Stomach (tissue), 9 donors: ENCODE results near the gene WDR54. TPM values are rescaled to one million over a fixed set of nuclear protein-coding genes. Genes with fewer than 3 reads are reported as not detected.
A peak's percentile ranks its signal among the peaks of the same experiment; 100 is the strongest.
"Not testable (repeated sequence)": the region's sequence is repeated elsewhere in the genome, so short reads cannot be mapped to it uniquely, and the experiment has no call there.

Source experiments
- DNase-seq, 2 donors: peaks; one replicate each; pipeline versions ENCODE4 v3.0.0 to v3.0.0-alpha.2; 2013 to 2019
- H3K27ac ChIP-seq, 5 donors: fragments of 200-600 bp in 4 of 5; sonication (generic) in 4 of 5; one replicate each; pipeline ENCODE4 v1.5.1; 2013 to 2019; ENCODE audit warnings: mild to moderate bottlenecking in 1 of 5, moderate library complexity in 1 of 5
- H3K27me3 ChIP-seq, 3 donors: fragments of 200-600 bp; sonication (generic); one replicate each; pipeline ENCODE4 v1.5.1; 2017 to 2019; ENCODE audit warnings: mixed run types in 1 of 3
- H3K36me3 ChIP-seq, 4 donors: fragments of 200-600 bp; sonication (generic); 1 replicate in 3 of 4; 2 replicates in 1 of 4; pipeline ENCODE4 v1.5.1; 2016 to 2019
- H3K4me1 ChIP-seq, 4 donors: fragments of 200-600 bp; sonication (generic); one replicate each; pipeline ENCODE4 v1.5.1; 2016 to 2019
- H3K4me3 ChIP-seq, 4 donors: fragments of 200-600 bp; sonication (generic) in 3 of 4; one replicate each; pipeline ENCODE4 v1.5.1; 2016 to 2019; ENCODE audit warnings: mild to moderate bottlenecking in 1 of 4
- H3K9me3 ChIP-seq, 4 donors: fragments of 200-600 bp; sonication (generic); one replicate each; pipeline ENCODE4 v1.5.1; 2016 to 2019
- CTCF ChIP-seq, 7 experiments: fragments of 450-650 bp in 4 of 7; fragments of 200-600 bp in 3 of 7; sonication (generic) in 3 of 7; IDR thresholded peaks; one replicate each; pipeline ENCODE4 v1.5.1; 2016 to 2019; ENCODE audit warnings: antibody characterized with exemption in 7 of 7, control low read depth in 2 of 7, mild to moderate bottlenecking in 1 of 7
- EP300 ChIP-seq: sonication (generic); formaldehyde crosslinking; IDR thresholded peaks from one replicate; pipeline ENCODE4 v1.6.1; 2017; ENCODE audit warnings: antibody characterized with exemption
- POLR2A ChIP-seq, 4 donors: fragments of 450-650 bp; IDR thresholded peaks; one replicate each; pipeline ENCODE4 v1.6.1; 2016; ENCODE audit warnings: antibody characterized with exemption in 4 of 4, control low read depth in 2 of 4, mild to moderate bottlenecking in 1 of 4, moderate library complexity in 1 of 4
- POLR2AphosphoS5 ChIP-seq, 3 donors: sonication (generic); formaldehyde crosslinking; IDR thresholded peaks; one replicate each; pipeline ENCODE4 v1.6.1; 2016; ENCODE audit warnings: antibody characterized with exemption in 3 of 3
- WGBS, 5 donors: extraction: QIAGEN DNeasy Blood & Tissue Kit in 3 of 5; methylation state at CpG; one replicate each; pipeline versions ENCODE4 v1.1.5 to v1.1.7; 2013 to 2018; 5-methylcytosine and 5-hydroxymethylcytosine counted together
- intact Hi-C: fragments of 100-400 bp; cut with DNase I; formaldehyde crosslinking; loops from one replicate; pipeline ENCODE4 v1.15.1; 2023; ENCODE audit warnings: low total_unique reads
- polyA plus RNA-seq, 3 donors: library from polyadenylated mRNA; stranded (reverse); fragments of 200-250 nt; gene quantifications; one replicate each; pipeline ENCODE4 v1.2.3, GENCODE V29; 2013
- total RNA-seq, 5 donors: library from RNA; depleted of rRNA; stranded (reverse); fragments of >200 nt; gene quantifications; one replicate each; pipeline versions ENCODE4 v1.1.0 to v1.2.3, GENCODE V29; 2014 to 2016
- donor health status: healthy with polysubstance abuse.
- donor health status: Bipolar disorder and iron deficiency.
- donor health status: healthy.

WDR54 gene
- total and polyA plus RNA-seq, 8 donors, result 3.5 to 12.8 (median 9.8) TPM; not detected in 1

- DNase-seq, result no peak
- intact Hi-C loops, result no loop called here
- H3K27me3 ChIP-seq, result peaks cover 0 to 18% (median 8%) of the 10 kb centered on the region in 3 donors
- H3K9me3 ChIP-seq, result no peaks in the 10 kb centered on the region
- no peaks in the 10 kb centered on the region for H3K36me3 ChIP-seq
- no peak overlapping the region for H3K27ac ChIP-seq
- TF ChIP-seq EP300 (no peak), POLR2AphosphoS5 (IDR thresholded peaks at IDR 0.05) (no peak), CTCF (IDR thresholded peaks at IDR 0.05) (no peak), POLR2A (IDR thresholded peaks at IDR 0.05) (no peak)
- H3K4me1 ChIP-seq, result peaks cover 19 to 38% (median 38%) of the 10 kb centered on the region in 4 donors
- H3K4me3 ChIP-seq, result no peak overlapping the region
- WGBS, 5 donors, result 88 to 93% (median 92%) methylated on average over 1 of the region's 1 CpG
These were observed 2.2 kb upstream of the WDR54 start for GRCh38 chr2:74419345-74419744.

- Histone ChIP-seq H3K27me3 (peaks cover 0 to 12% (median 3%) of the 10 kb centered on the region in 3 donors), H3K4me1 (peaks cover 12 to 32% (median 31%) of the 10 kb centered on the region in 4 donors), H3K4me3 (no peak overlapping the region), H3K9me3 (no peaks in the 10 kb centered on the region), H3K36me3 (peaks cover 0 to 6% (median 4%) of the 10 kb centered on the region in 4 donors), H3K27ac (no peak overlapping the region)
- DNase-seq, result peak in 1 of 2 donors; percentile 0
- TF ChIP-seq POLR2A (IDR thresholded peaks at IDR 0.05), result no peak
- no peak for TF ChIP-seq EP300
- no peak for TF ChIP-seq CTCF (IDR thresholded peaks at IDR 0.05)
- TF ChIP-seq POLR2AphosphoS5 (IDR thresholded peaks at IDR 0.05), result no peak
- WGBS, 5 donors, result 76 to 88% (median 80%) methylated on average over 2 of the region's 2 CpGs
- intact Hi-C loops, result no loop called here
These were observed 1.5 kb upstream of the WDR54 start for GRCh38 chr2:74420006-74420405.

GRCh38 chr2:74420443-74421103 lies 957 bp upstream of the WDR54 start:
- DNase-seq, result peak in 1 of 2 donors; percentile 5
- Histone ChIP-seq H3K27ac (peak overlapping the region in 3 of 5 donors; percentile 62 to 77 (median 75)), H3K36me3 (peaks cover 2 to 12% (median 9%) of the 10 kb centered on the region in 4 donors), H3K4me3 (peak overlapping the region; percentile 64 to 82 (median 72)), H3K4me1 (peaks cover 9 to 26% (median 26%) of the 10 kb centered on the region in 4 donors)
- intact Hi-C loops, H3K9me3 ChIP-seq, H3K27me3 ChIP-seq: not testable (repeated sequence)
- WGBS, 5 donors, result 75 to 81% (median 77%) methylated on average over 19 of the region's 19 CpGs

GRCh38 chr2:74423231-74424095 lies 1.9 kb downstream of the WDR54 start:
- H3K9me3 ChIP-seq, result no peaks in the 10 kb centered on the region
- H3K27me3 ChIP-seq, result no peaks in the 10 kb centered on the region
- H3K36me3 ChIP-seq, result peaks cover 10 to 41% (median 38%) of the 10 kb centered on the region in 4 donors
- no peak overlapping the region for H3K27ac ChIP-seq
- no peak overlapping the region for H3K4me3 ChIP-seq
- peak in 1 of 2 donors; percentile 11 for DNase-seq
- intact Hi-C loops, result no loop called here
- H3K4me1 ChIP-seq, result peaks cover 4 to 20% (median 19%) of the 10 kb centered on the region in 4 donors
- TF ChIP-seq POLR2A (IDR thresholded peaks at IDR 0.05) (no peak), POLR2AphosphoS5 (IDR thresholded peaks at IDR 0.05) (no peak), CTCF (IDR thresholded peaks at IDR 0.05) (no peak), EP300 (no peak)
- 66 to 74% (median 72%) methylated on average over 9 of the region's 9 CpGs for WGBS, 5 donors
